Medulla oblongata (tissue), 1 donor: ENCODE data around the gene CSNK1G1.
"Not testable (repeated sequence)": the region's sequence is repeated elsewhere in the genome, so short reads cannot be mapped to it uniquely, and the experiment has no call there.

ENCODE experiments used
- DNase-seq: peaks from one replicate; pipeline ENCODE4 v3.0.0-alpha.2; 2015; ENCODE audit errors: extremely low spot score

The CSNK1G1 gene

DNA sequence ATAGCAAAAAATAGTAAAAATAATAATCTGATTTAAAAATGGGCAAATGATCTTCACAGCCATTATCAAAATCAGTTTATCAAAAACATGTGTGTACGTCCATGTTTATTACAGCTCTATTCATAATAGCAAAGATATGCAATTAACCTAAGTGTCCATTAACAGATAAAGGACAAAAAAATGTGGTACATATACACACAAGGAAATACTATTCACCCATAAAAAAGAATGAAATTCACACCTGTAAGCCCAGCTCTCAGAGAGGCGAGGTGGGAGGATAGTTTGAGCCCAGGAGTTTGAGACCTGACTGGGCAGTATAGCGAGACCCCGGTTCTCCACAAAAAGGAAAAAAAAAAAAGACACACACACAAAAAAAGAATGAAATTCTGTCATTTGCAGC lies 110.6 kb downstream of the CSNK1G1 start:
- DNase-seq = no peak

DNA sequence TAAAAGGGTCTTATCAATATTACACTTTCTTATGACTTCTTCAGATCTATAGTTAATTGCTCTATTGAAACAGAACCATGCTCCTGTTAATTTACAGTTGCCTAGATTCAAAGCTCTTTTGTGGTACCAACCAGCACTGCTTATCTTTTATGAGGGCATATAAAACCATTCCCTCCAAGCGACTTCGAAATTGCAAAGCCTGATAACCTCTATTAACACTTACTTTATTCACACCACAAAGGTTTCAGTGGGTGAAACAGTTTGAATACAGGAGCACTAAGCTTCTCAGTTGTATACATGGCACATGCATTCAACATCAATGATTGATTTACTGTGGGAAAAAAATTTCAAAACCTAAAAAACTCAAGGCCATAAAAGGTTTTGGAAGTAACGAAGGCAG lies 118.3 kb downstream of the CSNK1G1 start:
- DNase-seq = no peak

DNA sequence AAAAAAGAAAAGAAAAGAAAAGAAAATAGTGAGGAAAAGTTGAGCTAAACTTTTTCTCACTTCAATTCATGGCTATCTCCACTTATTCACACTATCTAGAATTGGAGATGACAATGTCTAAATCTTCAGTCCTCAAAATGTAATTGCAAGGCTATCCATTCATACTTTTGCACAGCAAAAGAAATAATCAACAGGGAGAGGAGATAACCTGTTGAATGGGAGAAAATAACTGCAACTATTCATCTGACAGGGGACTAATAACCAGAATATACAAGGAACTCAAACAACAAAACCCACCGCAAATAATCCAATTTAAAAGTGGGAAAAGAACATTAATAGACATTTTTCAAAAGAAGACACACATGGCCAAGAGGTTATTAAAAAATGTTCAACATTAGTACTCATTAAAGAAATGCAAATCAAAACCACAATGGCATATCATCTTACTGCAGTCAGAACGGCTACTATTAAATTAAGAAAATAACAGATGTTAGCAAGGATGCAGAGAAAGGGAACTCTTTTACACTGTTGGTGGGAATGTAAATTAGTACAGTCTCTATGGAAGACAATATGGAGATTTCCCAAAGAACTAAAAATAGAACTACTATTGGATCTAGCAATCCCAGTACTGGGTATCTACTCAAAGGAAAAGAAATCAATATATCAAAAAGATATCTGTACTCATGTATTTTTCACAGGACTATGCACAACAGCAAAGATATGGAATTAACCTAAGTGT lies 119.6 kb downstream of the CSNK1G1 start:
- no peak for DNase-seq

DNA sequence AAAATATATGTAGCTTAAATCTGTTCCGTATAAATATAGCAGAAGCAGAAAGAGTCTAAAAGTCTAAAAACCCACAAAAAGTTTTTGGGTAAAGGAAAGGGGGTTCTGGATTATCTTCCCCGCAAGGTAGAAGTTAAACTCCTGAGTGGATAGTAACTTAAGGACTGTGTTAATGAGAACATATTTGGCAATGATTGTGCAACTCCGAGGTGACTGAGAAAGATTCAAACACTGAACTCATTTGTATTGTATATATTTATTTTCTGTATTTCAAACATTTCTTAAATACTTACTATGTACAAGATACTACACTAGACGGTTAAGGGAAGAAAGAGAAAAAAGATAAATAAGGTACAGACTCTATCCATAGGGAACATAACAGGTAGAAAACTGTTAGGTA lies 120.4 kb downstream of the CSNK1G1 start:
- DNase-seq = no peak

DNA sequence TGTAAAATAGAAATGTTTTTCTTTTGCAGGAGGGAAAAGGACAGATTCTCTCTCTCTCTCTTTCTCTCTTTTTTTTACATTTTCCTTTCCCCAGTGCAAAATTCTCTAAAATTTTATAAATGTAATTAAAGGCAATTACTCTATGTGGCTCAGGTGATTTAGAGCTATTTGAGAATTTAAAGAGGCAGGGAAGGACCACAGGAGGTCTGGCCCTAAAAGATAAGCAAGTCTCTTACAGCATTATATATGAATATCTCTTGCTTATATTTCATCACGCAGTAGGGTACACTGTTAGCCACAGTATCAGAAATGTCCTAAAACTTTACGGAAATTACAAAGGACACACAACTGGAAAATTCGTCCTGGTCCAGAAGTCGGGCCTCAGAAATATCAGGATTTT lies 122.7 kb downstream of the CSNK1G1 start:
- DNase-seq = no peak

DNA sequence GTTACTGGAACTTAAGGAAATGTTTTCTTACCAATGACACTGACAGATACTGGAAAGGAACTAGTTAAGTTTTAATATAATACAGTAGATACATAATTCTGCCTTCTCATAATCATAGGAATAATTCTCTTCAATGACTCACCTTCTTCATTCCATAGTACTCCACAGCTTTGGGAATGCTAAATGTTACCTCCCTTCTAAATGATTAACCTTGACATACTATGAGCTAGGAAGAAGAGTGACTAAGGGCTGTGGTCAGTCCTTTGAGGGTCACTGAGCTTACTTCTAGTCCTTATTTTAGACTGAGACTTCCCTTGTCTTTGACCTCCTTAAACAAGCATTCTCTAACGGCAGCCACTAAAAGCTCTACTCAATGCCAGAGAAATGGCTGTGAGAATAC lies 123.6 kb downstream of the CSNK1G1 start:
- no peak for DNase-seq

DNA sequence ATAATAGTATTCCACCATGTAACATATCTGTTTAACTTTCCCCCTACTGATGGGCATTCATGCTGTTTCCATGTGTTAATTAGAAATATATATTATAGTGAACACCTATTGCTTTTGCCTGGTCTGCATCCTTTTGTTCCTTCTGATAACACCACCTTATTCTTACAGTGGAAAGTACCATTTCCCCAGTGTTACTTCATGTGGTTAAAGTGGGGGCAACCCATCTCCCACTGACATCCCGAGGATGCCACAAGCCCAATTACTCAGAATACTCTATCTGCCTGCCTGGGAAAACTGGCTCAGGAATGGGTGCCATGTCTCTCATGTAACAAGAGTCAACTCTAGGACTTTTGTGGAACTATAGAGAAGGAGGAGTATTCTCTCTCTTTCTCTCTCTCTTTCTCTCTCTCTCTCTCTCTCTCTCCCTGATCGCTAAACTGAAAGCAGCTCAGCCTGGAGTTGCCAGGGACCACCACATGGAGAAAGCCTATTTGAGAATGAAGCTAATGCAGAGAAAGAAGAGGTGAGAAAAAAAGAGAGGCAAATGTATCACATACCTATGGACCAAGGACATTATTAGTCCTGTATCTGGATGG lies 126.7 kb downstream of the CSNK1G1 start:
- DNase-seq = no peak

DNA sequence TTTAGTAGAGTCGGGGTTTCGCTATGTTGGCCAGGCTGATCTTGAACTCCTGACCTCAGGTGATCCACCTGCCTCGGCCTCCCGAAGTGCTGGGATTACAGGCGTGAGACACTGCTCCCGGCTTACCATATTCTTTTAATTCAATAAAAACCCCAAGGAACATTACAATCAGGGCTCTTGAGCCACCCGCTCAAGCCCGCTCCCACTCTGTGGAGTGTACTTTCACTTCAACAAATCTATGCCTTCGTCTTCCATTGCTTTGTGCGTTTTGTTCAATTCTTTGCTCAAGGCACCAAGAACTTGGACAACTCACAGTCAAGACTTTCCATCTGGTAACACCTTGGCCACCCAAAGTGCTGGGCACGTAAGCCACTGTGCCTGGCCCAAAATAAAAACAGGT lies 130.2 kb downstream of the CSNK1G1 start:
- no peak for DNase-seq

DNA sequence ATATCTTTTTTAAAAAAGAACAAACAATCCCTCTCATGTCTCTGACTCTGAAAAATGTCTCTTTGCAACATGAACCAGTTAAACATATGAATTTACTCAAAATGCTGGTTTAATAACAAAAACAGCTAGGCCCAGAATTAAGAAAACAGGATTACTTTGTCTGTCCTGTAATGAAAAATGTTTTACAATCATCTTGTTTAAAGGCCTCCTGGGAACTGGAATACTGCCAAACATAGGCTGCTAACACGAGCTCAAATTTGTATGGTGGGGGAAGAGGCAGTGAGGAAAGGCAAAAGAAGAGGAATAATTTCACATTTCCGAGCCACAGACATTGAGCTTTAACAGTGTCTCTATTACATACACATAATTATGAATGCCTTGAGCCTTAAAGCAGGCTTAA lies 131.5 kb downstream of the CSNK1G1 start:
- peak; percentile 30 for DNase-seq

DNA sequence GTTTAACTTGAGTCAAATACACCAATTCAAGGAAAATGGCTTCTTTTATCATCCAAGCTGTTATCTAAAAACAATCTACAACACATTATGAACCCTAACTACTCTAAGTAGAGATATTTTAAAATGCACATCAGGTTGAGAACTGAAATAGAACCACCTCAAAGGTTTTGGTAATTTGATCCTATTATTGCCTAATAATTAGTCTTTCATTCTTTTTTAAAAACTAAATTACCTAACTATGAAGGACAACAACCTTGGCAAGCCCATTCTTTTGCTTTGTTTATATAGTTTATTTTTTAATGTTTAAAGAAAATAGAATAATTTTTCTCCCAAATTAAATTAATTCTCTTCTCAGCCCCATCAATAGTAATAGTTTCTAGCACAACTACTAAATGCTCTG lies 132.1 kb downstream of the CSNK1G1 start:
- no peak for DNase-seq

DNA sequence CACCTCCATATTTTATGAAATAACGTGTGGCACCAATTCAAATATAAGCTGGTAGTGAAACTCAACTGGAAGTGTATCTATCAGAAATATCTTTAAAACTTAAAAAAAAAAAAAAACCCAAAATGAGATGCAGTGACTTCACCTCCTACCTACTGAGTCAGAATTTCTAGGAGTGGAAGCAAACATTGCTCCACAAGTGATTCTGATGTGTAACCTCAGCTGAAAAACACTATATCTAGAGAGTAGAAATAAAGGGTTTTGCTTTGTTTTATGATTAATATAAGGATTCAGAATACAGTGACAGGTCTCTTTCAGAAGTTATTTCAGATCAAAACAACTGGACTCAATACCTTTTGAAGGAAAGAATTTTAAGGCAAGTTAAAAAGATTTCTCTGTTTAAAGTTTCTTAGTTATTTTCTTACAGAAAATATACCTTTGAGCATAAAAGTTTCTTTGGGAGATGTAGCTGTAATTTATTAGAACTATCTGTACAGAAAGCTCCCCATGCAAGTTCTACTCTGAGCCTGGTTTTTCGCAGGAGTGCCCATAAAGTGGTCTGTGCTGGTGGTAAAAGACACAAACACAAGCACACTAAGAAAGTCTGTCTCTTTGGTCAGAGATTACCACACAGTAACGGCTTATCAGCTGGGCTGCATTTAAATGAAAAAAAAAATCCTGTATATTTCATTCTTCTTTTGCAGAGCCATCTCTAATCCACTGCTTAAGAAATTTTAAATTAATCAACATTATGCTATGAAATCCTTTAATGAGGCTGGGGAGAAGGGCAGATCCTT lies 133.2 kb downstream of the CSNK1G1 start:
- DNase-seq = no peak

DNA sequence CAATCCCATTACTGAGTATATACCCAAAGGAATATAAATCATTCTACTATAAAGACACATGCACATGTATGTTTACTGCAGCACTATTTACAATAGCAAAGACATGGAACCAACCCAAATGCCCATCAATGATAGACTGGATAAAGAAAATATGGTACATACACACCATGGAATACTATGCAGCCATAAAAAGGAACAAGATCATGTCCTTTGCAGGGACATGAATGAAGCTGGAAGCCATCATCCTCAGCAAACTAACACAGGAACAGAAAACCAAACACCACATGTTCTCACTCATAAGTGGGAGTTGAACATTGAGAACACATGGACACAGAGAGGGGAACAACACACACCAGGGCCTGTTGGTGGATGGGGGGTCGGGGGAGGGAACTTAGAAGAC lies 134.1 kb downstream of the CSNK1G1 start:
- DNase-seq = not testable (repeated sequence)

DNA sequence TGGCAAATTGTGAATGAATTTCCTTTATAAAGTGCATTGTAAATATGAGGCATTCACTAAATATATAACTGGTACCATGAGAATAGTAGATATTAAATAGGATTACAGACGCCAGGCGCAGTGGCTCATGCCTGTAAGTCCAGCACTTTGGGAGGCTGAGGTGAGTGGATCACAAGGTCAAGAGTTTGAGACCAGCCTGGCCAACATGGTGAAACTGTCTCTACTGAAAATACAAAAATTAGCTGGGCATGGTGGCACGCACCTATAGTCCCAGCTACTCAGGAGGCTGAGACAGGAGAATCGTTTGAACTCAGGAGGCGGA lies 138.6 kb downstream of the CSNK1G1 start:
- DNase-seq = not testable (repeated sequence)

DNA sequence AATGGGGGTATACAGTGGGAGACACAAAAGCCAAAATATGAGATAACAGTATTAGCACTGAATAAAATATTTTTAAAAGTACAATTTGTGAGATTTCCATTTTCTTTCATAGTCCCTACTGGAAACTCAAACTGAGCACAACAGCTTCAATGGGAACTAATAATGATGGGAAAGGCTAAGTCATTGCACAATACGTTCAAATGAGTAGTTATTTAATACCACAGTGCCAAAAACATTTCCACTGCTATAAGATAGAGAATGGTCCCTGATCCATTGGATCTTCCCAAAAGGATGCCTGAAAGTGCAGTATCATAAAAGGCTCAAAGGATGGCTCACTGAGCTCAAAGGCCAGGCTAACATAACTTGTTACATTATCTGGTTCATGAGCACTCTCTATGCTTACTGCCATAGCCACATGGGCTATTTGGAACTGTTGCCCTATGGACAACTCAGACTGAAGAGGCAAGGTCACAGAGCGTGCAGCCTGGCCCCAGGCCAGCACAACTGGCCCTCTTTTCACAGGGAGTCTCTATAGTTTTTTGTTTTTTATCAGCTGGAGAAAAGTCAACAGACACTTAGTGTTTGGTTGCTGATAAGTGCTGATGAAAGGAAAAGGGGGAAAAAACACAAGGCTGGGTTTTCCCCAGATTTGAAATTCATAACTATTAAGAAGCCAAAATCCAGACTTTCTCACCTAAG lies 139.1 kb downstream of the CSNK1G1 start:
- DNase-seq = peak; percentile 12

DNA sequence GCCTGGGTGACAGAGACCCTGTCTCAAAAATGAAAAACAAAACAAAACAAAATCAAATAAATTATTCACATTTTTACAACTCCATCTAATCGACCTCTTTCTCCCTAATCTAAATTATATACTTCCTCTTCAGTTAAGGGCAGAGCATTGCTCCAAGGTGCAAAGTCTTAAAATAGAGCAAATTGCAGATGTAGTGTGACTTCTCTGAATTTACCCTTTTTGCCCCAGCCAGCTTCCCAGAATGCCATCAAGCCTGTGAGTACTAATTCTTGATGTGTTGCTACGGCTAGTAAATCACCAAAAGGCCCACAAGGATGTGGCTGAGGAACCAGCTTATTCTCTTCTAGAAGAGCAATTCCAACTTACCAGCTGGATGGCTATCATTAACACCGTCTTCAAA lies 139.8 kb downstream of the CSNK1G1 start:
- DNase-seq = no peak

DNA sequence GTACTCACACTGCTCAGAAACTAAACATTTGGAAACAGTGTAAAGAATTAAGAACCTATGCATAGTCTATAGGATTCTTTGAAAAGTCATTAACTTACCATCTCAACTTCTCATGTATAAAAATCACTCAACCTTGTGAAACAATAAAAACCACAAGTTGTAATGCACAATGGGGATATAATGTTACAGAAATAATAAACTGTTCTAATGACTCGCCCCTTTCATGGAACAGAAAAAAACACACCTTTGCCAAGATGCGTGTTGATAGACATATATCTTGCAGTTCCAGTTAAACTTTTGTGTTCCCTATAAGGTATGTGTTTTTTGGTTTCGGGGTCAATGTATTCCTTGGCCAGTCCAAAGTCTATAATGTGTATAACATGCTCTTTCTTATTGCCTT lies 142.3 kb downstream of the CSNK1G1 start:
- no peak for DNase-seq

DNA sequence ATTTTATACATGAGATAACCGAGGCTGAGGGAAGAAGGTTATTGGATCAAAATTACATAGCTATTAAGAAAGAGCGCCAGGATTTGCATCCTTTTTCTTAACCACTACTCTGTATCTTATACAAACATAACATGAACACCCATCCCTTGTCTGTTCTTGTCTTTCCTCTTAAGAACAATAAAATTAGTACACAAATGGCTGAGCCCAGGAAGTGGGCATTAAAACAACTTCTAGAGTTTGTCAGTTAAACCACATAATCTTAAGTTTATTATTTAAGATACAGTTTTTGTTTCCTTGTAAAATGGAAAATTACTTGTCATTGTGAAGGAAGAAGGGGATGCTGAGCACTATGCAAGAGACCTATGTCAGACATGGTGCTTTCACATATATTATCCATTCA lies 144.3 kb downstream of the CSNK1G1 start:
- DNase-seq = no peak

DNA sequence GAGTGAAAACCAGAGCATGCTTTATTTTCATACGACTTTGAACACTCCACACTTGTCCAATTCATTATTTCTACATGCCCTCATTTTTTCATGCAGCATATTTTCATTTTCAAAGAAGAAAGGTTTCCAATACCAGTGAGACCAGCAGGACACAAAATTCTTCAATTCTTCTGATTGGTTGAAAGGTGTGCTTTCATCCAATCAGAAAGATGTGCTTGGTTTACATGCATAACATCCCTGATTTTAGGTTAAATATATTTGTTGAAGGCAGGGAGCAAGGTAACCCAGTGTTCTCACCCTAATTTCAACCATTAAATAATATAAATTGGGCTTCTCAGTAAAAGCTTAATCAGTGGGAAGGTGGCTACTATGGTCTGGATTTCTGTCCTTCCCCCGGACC lies 145.6 kb downstream of the CSNK1G1 start:
- DNase-seq = no peak

DNA sequence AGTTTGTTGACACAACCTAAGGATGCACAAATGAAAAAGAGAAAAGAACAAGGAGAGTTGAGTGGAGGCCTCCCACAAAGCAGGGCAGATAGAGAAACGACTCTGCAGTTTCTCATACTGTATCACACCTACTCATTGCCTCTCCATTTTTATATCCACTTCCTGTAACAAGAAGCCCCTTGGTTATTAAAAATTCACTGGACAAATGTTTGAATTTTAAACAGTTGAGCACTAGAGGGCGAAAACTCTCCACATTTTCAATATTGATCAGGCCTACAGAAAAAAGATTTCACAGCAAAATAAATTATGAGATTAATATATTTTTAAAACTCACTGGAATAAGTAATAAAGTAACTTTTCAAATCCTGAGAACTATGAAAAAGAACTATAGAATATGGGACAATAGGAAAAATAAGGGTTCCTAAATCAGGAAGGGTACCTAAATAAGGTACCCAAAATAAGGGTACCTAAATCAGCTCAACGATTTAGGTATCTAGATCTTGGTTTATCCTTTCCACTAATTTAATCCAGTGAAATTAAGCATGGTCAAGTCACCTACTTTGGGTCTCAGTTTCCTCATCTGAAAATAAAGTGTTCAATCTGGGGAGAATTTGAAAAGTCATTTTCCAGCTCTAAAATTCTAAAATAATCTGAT lies 146.2 kb downstream of the CSNK1G1 start:
- DNase-seq = no peak

DNA sequence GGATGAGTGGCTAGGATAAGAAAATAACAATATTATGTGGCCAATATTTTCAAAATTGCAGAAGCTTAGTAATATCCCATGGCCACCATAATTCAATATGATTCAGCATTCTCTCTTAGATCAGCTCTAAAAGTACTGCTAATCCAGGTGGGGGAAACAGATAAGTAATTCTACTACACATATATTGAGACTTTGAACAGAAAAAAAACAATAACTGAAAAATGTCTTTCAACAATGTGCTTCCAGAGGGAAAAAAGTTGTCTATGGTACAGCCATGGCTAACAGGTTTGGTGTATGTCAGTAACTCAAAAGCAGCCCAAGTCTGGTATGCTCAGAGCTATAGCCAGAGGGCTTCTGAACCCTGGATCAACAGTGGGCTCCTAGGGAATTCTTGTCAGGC lies 150.8 kb downstream of the CSNK1G1 start:
- DNase-seq = no peak

DNA sequence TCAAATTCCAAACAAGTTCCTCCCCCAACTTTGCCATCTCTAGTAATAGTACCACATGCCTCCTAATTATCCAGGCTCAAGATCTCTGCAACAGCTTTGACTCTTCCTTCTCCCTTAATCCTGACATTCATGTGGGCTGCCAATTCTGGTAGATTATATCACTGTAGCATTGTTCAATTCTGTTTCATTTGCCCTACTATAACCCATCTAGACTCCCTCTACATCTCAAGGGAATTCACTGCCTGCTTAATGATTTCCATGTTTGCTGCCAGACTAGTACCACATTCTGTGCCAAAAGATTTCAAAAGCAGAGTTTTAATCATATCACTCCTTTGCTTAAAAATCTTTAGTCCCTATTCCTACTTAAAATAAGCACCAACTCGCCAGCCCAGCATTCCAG lies 158.5 kb downstream of the CSNK1G1 start:
- no peak for DNase-seq

DNA sequence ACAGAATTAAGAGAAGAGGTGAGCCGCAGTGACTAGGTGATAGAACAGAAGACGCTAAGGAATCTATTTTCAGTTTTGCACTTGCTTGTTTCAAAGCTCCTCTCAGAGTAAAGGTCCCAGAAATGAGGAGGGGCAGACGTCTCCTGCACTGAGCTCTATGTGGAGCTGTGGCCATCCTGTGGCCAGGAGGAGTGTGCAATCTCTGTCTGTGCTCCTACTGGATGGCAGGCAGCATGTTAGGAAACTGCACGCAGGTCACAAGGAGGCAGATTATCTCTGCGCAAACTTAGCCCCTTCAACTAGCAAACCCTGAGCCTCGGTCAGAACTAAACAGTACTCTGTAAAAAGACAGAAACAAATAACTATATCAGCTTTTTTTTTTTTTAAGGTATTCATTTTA lies 162.0 kb downstream of the CSNK1G1 start:
- DNase-seq = no peak
